ENCODE data around the gene STK17B. TPM values are rescaled to one million over a fixed set of nuclear protein-coding genes. Genes with fewer than 3 reads are reported as not detected.

STK17B gene
- total RNA-seq, 2 experiments from 2014 or later: 645 to 648 TPM

GRCh38 chr2:196218106-196218505 is 46.7 kb upstream of the STK17B start:
- no peak for TF ChIP-seq CTCF (IDR thresholded peaks at IDR 0.05)
- H3K4me1 Mint-ChIP-seq (ENCODE audit: low read depth): peaks cover 85% of the 10 kb centered on the region
- DNase-seq: no peak

GRCh38 chr2:196217116-196217515 is 45.7 kb upstream of the STK17B start:
- H3K27ac Mint-ChIP-seq: no peak overlapping the region
- Histone ChIP-seq H3K36me3 (ENCODE audit: insufficient read depth, low read length) (no peaks in the 10 kb centered on the region), H3K9me3 (ENCODE audit: control insufficient read depth in 1 of 2, insufficient read depth in 1 of 2, low read length in 2 of 2) (no peaks in the 10 kb centered on the region), H3K27me3 (ENCODE audit: control insufficient read depth in 1 of 2, insufficient read depth in 2 of 2, low read length in 2 of 2) (no peaks in the 10 kb centered on the region), H3K4me3 (ENCODE audit: low read length) (no peak overlapping the region), H3K4me1 (ENCODE audit: insufficient read depth, low read length) (peaks cover 29% of the 10 kb centered on the region), H3K27ac (ENCODE audit: low read depth in 1 of 2, low read length in 2 of 2) (no peak overlapping the region)
- H3K4me3 Mint-ChIP-seq: no peak overlapping the region
- no peak for TF ChIP-seq CTCF (IDR thresholded peaks at IDR 0.05)
- no peaks in the 10 kb centered on the region for H3K27me3 Mint-ChIP-seq
- no peak for DNase-seq
- no peak for ATAC-seq (ENCODE audit: poor library complexity)
- H3K9me3 Mint-ChIP-seq: no peaks in the 10 kb centered on the region
- CTCF ChIA-PET: no interaction called here
- H3K36me3 Mint-ChIP-seq (ENCODE audit: low read depth): no peaks in the 10 kb centered on the region
- H3K4me1 Mint-ChIP-seq (ENCODE audit: low read depth): peaks cover 90% of the 10 kb centered on the region
- POLR2A ChIA-PET: interaction anchor here (1.2 to 4.9 kb wide), 5 partner anchors 13 to 64 kb away, joined by 3 to 56 read pairs (median 8); partner anchors contain the start of gene STK17B
- intact Hi-C loops (cut with DNase I, micrococcal nuclease): no loop called here

More at GRCh38 chr2:196218106-196218505, 46.7 kb upstream of the STK17B start:
- no peak overlapping the region for H3K4me3 Mint-ChIP-seq
- Histone ChIP-seq H3K4me3 (ENCODE audit: low read length) (no peak overlapping the region), H3K4me1 (ENCODE audit: insufficient read depth, low read length) (peaks cover 27% of the 10 kb centered on the region), H3K27me3 (ENCODE audit: control insufficient read depth in 1 of 2, insufficient read depth in 2 of 2, low read length in 2 of 2) (no peaks in the 10 kb centered on the region), H3K9me3 (ENCODE audit: control insufficient read depth in 1 of 2, insufficient read depth in 1 of 2, low read length in 2 of 2) (no peaks in the 10 kb centered on the region), H3K27ac (ENCODE audit: low read depth in 1 of 2, low read length in 2 of 2) (no peak overlapping the region), H3K36me3 (ENCODE audit: insufficient read depth, low read length) (no peaks in the 10 kb centered on the region)
- H3K27ac Mint-ChIP-seq: no peak overlapping the region
- H3K27me3 Mint-ChIP-seq: no peaks in the 10 kb centered on the region
- ATAC-seq (ENCODE audit: poor library complexity): no peak
- POLR2A ChIA-PET: interaction anchor here (0.6 to 4.9 kb wide), 8 partner anchors 12 to 86 kb away, joined by 3 to 56 read pairs (median 13); partner anchors contain the start of gene STK17B
- intact Hi-C loops (cut with DNase I, micrococcal nuclease): loop anchor here in 1 of 2 experiments (2.0 kb wide), 1 partner anchor 139 kb away; no protein-coding TSS in a partner anchor
- no peaks in the 10 kb centered on the region for H3K36me3 Mint-ChIP-seq (ENCODE audit: low read depth)
- no peaks in the 10 kb centered on the region for H3K9me3 Mint-ChIP-seq
- CTCF ChIA-PET: interaction anchor here (1.3 to 1.8 kb wide), 2 partner anchors 17 to 40 kb away, joined by 6 read pairs; no protein-coding TSS in a partner anchor

- Histone ChIP-seq H3K36me3 (ENCODE audit: insufficient read depth, low read length) (no peaks in the 10 kb centered on the region), H3K4me3 (ENCODE audit: low read length) (no peak overlapping the region), H3K27ac (ENCODE audit: low read depth in 1 of 2, low read length in 2 of 2) (no peak overlapping the region), H3K4me1 (ENCODE audit: insufficient read depth, low read length) (peaks cover 39% of the 10 kb centered on the region), H3K27me3 (ENCODE audit: control insufficient read depth in 1 of 2, insufficient read depth in 2 of 2, low read length in 2 of 2) (no peaks in the 10 kb centered on the region), H3K9me3 (ENCODE audit: control insufficient read depth in 1 of 2, insufficient read depth in 1 of 2, low read length in 2 of 2) (no peaks in the 10 kb centered on the region)
- Mint-ChIP-seq H3K27me3 (no peaks in the 10 kb centered on the region), H3K4me3 (no peak overlapping the region), H3K9me3 (no peaks in the 10 kb centered on the region), H3K27ac (no peak overlapping the region), H3K36me3 (ENCODE audit: low read depth) (peaks cover 6% of the 10 kb centered on the region), H3K4me1 (ENCODE audit: low read depth) (peaks cover 91% of the 10 kb centered on the region)
- ATAC-seq (ENCODE audit: poor library complexity) (no peak), DNase-seq (no peak)
- TF ChIP-seq CTCF (IDR thresholded peaks at IDR 0.05): no peak
- ChIA-PET CTCF (no interaction called here), POLR2A (interaction anchor here (0.6 to 4.1 kb wide), 8 partner anchors 9 to 52 kb away, joined by 3 to 25 read pairs (median 4); no protein-coding TSS in a partner anchor)
- intact Hi-C loops (cut with DNase I, micrococcal nuclease): no loop called here
Measured at GRCh38 chr2:196215376-196215775, 44.0 kb upstream of the STK17B start.
